IMR-90 (cell line): Measurements from ENCODE around the gene CALM1. TPM values are rescaled to one million over a fixed set of nuclear protein-coding genes. Genes with fewer than 3 reads are reported as not detected.

Experiments
- BHLHE40 ChIP-seq: fragments of 150-350 bp; IDR thresholded peaks from 2 replicates; pipeline ENCODE4 v1.6.1; 2016; ENCODE audit warnings: mild to moderate bottlenecking, low read depth, low read length
- CEBPB ChIP-seq: IDR thresholded peaks from 2 replicates; pipeline ENCODE4 v1.6.1; 2012; ENCODE audit warnings: low read depth, low read length, improper control_type of control experiment
- CHD1 ChIP-seq: IDR thresholded peaks from 2 replicates; pipeline ENCODE4 v1.6.1; 2012; ENCODE audit warnings: low read depth, low read length, improper control_type of control experiment
- POLR2A ChIP-seq: IDR thresholded peaks from 2 replicates; pipeline ENCODE4 v1.6.1; 2012; ENCODE audit warnings: mild to moderate bottlenecking, low read depth, low read length
- RAD21 ChIP-seq: IDR thresholded peaks from 2 replicates; pipeline ENCODE4 v1.6.1; 2012; ENCODE audit warnings: low read length, improper control_type of control experiment
- polyA plus RNA-seq, 3 experiments: library from polyadenylated mRNA; depleted of rRNA; stranded (reverse); fragments of >200 nt; gene quantifications; 2 replicates each; pipeline ENCODE4 v1.2.3, GENCODE V29; 2012; ENCODE audit warnings: low replicate concordance in 1 of 3
- total RNA-seq: library from RNA; depleted of rRNA; stranded (reverse); fragments of >200 nt; gene quantifications from 2 replicates; pipeline ENCODE4 v1.2.3, GENCODE V29; 2012
- TF ChIP-seq, protein P1 (sequence below): fragments of 150-350 bp; IDR thresholded peaks from 2 replicates; pipeline ENCODE4 v1.6.1; 2016; ENCODE audit warnings: low read depth, mild to moderate bottlenecking, low read length, moderate library complexity, borderline replicate concordance

Gene CALM1
- total and polyA plus RNA-seq, 2 of the 4 experiments (the other 2 are of a cell fraction) = 72.9 to 188 TPM

DNA sequence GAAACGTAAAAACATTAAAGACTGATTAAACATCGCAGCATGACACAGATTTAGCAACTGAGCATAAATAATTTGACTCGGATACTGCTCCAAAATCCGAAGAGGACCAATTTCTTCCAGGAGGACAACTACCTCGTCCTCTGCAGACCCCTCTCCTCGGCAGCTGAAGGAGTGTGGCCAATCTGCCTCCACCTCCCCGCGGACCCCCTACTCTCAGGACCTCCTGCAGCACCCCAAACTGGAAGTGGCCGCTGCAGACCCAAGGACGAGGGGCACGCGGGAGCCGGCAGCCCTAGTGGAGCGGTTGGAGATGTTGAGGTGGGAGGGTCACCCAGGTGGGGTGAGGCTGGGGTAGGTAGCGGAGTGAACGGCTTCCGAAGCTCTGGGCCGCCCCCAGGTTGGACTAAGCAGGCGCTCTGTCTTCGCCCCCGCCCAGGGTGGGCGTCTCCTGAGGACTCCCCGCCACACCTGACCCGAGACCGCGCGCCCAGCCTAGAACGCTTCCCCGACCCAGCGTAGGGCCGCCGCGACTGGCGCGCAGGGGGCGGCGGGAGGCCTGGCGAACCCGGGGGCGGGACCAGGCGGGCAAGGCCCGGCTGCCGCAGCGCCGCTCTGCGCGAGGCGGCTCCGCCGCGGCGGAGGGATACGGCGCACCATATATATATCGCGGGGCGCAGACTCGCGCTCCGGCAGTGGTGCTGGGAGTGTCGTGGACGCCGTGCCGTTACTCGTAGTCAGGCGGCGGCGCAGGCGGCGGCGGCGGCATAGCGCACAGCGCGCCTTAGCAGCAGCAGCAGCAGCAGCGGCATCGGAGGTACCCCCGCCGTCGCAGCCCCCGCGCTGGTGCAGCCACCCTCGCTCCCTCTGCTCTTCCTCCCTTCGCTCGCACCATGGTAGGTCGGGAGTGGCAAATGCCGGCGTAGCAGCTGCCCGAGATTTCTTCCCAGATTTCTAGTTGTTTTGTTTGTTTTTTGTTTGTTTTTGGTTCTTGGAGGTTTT is at the start of gene CALM1 (continued):
- no peak for TF ChIP-seq CEBPB
- peak; percentile 100 for TF ChIP-seq POLR2A
- TF ChIP-seq BHLHE40 = peak; percentile 66
- TF ChIP-seq, protein P1, sequence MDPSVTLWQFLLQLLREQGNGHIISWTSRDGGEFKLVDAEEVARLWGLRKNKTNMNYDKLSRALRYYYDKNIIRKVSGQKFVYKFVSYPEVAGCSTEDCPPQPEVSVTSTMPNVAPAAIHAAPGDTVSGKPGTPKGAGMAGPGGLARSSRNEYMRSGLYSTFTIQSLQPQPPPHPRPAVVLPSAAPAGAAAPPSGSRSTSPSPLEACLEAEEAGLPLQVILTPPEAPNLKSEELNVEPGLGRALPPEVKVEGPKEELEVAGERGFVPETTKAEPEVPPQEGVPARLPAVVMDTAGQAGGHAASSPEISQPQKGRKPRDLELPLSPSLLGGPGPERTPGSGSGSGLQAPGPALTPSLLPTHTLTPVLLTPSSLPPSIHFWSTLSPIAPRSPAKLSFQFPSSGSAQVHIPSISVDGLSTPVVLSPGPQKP = no peak
- TF ChIP-seq CHD1 = no peak; the same call in 1 of the 2 replicates
- 0 out of 2 replicates have a peak, but pooled peaks have one; percentile 23 for TF ChIP-seq RAD21
